Measurements from ENCODE around the gene EID1. TPM values are rescaled to one million over a fixed set of nuclear protein-coding genes. Genes with fewer than 3 reads are reported as not detected.

The EID1 gene
- total RNA-seq, 4 donors from 2014 or later, result 329 to 383 (median 335) TPM

GRCh38 chr15:48875241-48875960 is 2.5 kb upstream of the EID1 start:
- 78% methylated on average over 2 of the region's 2 CpGs for WGBS, 2 donors (ENCODE audit: low coverage in 1 of 2)
- Histone ChIP-seq H3K27me3 (peaks cover 4% of the 10 kb centered on the region), H3K9me3 (no peaks in the 10 kb centered on the region), H3K27ac (no peak overlapping the region), H3K36me3 (no peaks in the 10 kb centered on the region), H3K4me1 (peaks cover 4 to 18% (median 6%) of the 10 kb centered on the region in 3 donors), H3K4me3 (no peak overlapping the region)
- no peak for ATAC-seq
- no peak for TF ChIP-seq EP300 (IDR thresholded peaks at IDR 0.05)
- TF ChIP-seq POLR2AphosphoS5 (IDR thresholded peaks at IDR 0.05), result no peak
- TF ChIP-seq, protein P1, sequence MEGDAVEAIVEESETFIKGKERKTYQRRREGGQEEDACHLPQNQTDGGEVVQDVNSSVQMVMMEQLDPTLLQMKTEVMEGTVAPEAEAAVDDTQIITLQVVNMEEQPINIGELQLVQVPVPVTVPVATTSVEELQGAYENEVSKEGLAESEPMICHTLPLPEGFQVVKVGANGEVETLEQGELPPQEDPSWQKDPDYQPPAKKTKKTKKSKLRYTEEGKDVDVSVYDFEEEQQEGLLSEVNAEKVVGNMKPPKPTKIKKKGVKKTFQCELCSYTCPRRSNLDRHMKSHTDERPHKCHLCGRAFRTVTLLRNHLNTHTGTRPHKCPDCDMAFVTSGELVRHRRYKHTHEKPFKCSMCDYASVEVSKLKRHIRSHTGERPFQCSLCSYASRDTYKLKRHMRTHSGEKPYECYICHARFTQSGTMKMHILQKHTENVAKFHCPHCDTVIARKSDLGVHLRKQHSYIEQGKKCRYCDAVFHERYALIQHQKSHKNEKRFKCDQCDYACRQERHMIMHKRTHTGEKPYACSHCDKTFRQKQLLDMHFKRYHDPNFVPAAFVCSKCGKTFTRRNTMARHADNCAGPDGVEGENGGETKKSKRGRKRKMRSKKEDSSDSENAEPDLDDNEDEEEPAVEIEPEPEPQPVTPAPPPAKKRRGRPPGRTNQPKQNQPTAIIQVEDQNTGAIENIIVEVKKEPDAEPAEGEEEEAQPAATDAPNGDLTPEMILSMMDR (IDR thresholded peaks at IDR 0.05), result no peak
- no peak for TF ChIP-seq POLR2A (IDR thresholded peaks at IDR 0.05)

DNA sequence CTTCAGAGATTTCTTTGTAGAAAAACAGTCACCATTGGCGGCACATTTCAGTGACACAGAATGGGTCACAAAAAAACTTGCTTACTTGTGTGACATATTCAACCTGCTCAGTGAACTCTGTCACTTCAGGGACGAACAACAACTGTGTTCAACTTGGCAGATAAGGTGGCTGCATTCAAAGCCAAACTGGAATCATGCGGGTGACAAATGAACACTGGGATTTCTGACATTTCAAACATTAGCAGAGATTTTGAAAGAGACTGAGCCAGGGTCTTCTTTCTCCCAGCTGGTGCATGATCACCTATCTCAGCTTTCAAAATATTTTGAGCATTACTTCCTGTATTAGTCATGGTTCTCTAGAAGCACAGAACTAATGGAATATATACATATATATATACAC is 1.9 kb upstream of the EID1 start:
- H3K9me3 ChIP-seq, result no peaks in the 10 kb centered on the region
- TF ChIP-seq POLR2AphosphoS5 (IDR thresholded peaks at IDR 0.05) (no peak), EP300 (IDR thresholded peaks at IDR 0.05) (no peak), POLR2A (IDR thresholded peaks at IDR 0.05) (no peak)
- TF ChIP-seq, protein P1 (IDR thresholded peaks at IDR 0.05), result no peak
- H3K27ac ChIP-seq, result no peak overlapping the region
- WGBS, 2 donors (ENCODE audit: low coverage in 1 of 2), result 63 to 70% methylated on average over 3 of the region's 3 CpGs
- peaks cover 4 to 22% (median 6%) of the 10 kb centered on the region in 3 donors for H3K4me1 ChIP-seq
- H3K36me3 ChIP-seq, result no peaks in the 10 kb centered on the region
- H3K27me3 ChIP-seq, result peaks cover 4% of the 10 kb centered on the region
- no peak overlapping the region for H3K4me3 ChIP-seq
- no peak for ATAC-seq

DNA sequence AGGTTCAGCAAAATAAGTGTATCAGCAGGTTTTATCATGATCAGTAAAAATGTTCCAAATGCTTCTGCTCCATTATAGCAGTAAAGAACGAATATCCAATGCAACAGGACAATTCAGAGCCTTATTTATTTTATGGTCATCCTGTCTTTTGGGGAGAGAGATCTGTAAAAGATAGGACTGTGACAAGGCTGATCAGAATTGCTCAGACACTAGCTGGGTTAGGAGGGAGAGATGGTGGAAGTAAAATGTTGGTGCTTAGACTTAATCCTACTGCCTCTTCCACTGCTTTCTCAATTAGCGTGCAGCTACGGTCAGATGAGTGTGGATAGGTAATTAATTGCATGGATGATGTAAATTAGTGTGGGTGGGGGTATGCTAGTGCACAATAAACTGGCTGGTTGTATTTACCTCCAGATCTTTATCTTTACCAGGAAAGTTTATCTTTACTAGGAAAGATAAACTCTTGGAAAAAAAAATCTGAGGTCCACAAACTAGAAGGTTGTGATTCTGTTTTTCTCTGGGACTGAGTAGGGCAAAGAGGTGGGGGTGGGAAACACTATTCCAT is 2.2 kb downstream of the EID1 start:
- no peaks in the 10 kb centered on the region for H3K9me3 ChIP-seq
- ATAC-seq, result no peak
- H3K4me1 ChIP-seq, result peaks cover 4 to 22% (median 6%) of the 10 kb centered on the region in 3 donors
- no peak overlapping the region for H3K4me3 ChIP-seq
- H3K36me3 ChIP-seq, result no peaks in the 10 kb centered on the region
- 66 to 82% methylated on average over 2 to 3 of the region's 3 CpGs for WGBS, 2 donors (ENCODE audit: low coverage in 1 of 2)
- H3K27ac ChIP-seq, result no peak overlapping the region
- H3K27me3 ChIP-seq, result no peaks in the 10 kb centered on the region
- TF ChIP-seq, protein P1 (IDR thresholded peaks at IDR 0.05), result no peak
- TF ChIP-seq POLR2A (IDR thresholded peaks at IDR 0.05), result no peak
- TF ChIP-seq POLR2AphosphoS5 (IDR thresholded peaks at IDR 0.05), result no peak
- TF ChIP-seq EP300 (IDR thresholded peaks at IDR 0.05), result no peak

DNA sequence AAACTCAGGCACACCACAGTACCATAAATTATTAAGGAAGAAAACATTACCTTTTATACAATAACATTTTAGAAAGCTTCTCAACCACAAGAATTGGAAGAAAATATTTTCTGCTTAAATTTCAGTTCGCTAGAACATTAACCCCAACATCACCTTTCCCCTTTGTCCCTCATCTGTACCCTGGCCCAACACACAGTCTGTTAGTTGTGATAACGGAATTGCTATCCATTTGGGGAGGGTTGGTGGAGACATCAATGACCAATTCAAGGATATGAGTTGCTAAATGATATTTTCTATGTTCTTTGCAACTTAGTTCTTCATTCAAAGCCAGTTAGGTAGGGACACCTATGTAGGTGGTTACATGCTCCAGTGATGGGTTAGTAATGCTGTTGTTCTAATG is 5.8 kb downstream of the EID1 start:
- Histone ChIP-seq H3K36me3 (no peaks in the 10 kb centered on the region), H3K27ac (no peak overlapping the region), H3K27me3 (no peaks in the 10 kb centered on the region), H3K9me3 (no peaks in the 10 kb centered on the region), H3K4me1 (peaks cover 4 to 21% (median 5%) of the 10 kb centered on the region in 3 donors), H3K4me3 (no peak overlapping the region)
- ATAC-seq, result no peak
- no peak for TF ChIP-seq POLR2AphosphoS5 (IDR thresholded peaks at IDR 0.05)
- TF ChIP-seq EP300 (IDR thresholded peaks at IDR 0.05), result no peak
- TF ChIP-seq, protein P1 (IDR thresholded peaks at IDR 0.05), result no peak
- no peak for TF ChIP-seq POLR2A (IDR thresholded peaks at IDR 0.05)
- 83 to 94% methylated on average over 2 of the region's 2 CpGs for WGBS, 2 donors (ENCODE audit: low coverage in 1 of 2)

DNA sequence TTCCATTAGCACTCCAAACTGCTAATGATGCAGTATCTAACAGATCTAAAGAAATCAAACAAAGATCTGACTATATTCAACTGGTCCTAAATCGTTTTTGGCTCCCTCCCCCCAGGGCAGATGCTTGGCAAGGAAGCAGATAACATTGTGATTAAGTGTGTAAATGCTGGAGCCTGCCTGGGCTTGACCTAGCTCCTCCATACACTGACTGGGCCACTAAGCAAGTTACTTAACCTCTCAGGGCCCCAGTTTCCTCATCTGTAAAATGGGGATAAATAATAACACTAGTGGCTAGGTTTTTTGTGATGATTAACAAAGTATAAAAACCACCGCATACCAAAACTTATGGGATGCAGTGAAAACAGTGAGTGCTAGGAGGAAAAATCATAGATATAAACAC is 9.2 kb downstream of the EID1 start:
- 43 to 74% methylated on average over 2 of the region's 2 CpGs for WGBS, 2 donors (ENCODE audit: low coverage in 1 of 2)
- Histone ChIP-seq H3K9me3 (no peaks in the 10 kb centered on the region), H3K27me3 (no peaks in the 10 kb centered on the region)

More for the DNA sequence above, 9.2 kb downstream of the EID1 start:
- no peak for TF ChIP-seq EP300 (IDR thresholded peaks at IDR 0.05)
- TF ChIP-seq, protein P1 (IDR thresholded peaks at IDR 0.05), result no peak
- no peak for TF ChIP-seq POLR2AphosphoS5 (IDR thresholded peaks at IDR 0.05)
- TF ChIP-seq POLR2A (IDR thresholded peaks at IDR 0.05), result no peak
- Histone ChIP-seq H3K4me1 (no peaks in the 10 kb centered on the region), H3K36me3 (no peaks in the 10 kb centered on the region), H3K27ac (no peak overlapping the region), H3K4me3 (no peak overlapping the region)
- ATAC-seq, result no peak

All from gastroesophageal sphincter (tissue), 4 donors.